ENCODE data around the gene TCEA2.

- TF ChIP-seq CTCF (IDR thresholded peaks at IDR 0.05) (no peak), EZH2 (IDR thresholded peaks at IDR 0.05) (no peak)
Observed at GRCh38 chr20:64103871-64104666, 41.1 kb downstream of the TCEA2 start.

Measured in neural progenitor cell (in vitro differentiated cells).